Measurements from ENCODE around the gene UBE2G1. TPM values are rescaled to one million over a fixed set of nuclear protein-coding genes. Genes with fewer than 3 reads are reported as not detected.
"Not testable (repeated sequence)": the region's sequence is repeated elsewhere in the genome, so short reads cannot be mapped to it uniquely, and the experiment has no call there.

The UBE2G1 gene
- total RNA-seq, 1 donor from 2014 or later = 87.8 TPM

GRCh38 chr17:4354862-4355514, 11.5 kb downstream of the UBE2G1 start:
- Mint-ChIP-seq H3K4me3 (ENCODE audit: low read depth) (no peak overlapping the region), H3K27ac (no peak overlapping the region), H3K27me3 (no peaks in the 10 kb centered on the region), H3K36me3 (ENCODE audit: insufficient read depth) (peaks cover 1% of the 10 kb centered on the region), H3K4me1 (ENCODE audit: low read depth) (peaks cover 10% of the 10 kb centered on the region), H3K9me3 (ENCODE audit: low read depth) (no peaks in the 10 kb centered on the region)
- TF ChIP-seq CTCF (IDR thresholded peaks at IDR 0.05; ENCODE audit: unreplicated experiment) = no peak
- no peak for DNase-seq (ENCODE audit: low spot score, unreplicated experiment)

- Mint-ChIP-seq H3K4me1 (ENCODE audit: low read depth) (peaks cover 9% of the 10 kb centered on the region), H3K9me3 (ENCODE audit: low read depth) (no peaks in the 10 kb centered on the region), H3K27ac (no peak overlapping the region)
These were observed 12.3 kb downstream of the UBE2G1 start for GRCh38 chr17:4354206-4354605.

GRCh38 chr17:4350214-4350613, 16.3 kb downstream of the UBE2G1 start:
- H3K4me3 Mint-ChIP-seq (ENCODE audit: low read depth); DNase-seq (ENCODE audit: low spot score, unreplicated experiment); H3K9me3 Mint-ChIP-seq (ENCODE audit: low read depth); H3K27ac Mint-ChIP-seq; H3K27me3 Mint-ChIP-seq; H3K36me3 Mint-ChIP-seq (ENCODE audit: insufficient read depth): not testable (repeated sequence)
- peaks cover 16% of the 10 kb centered on the region for H3K4me1 Mint-ChIP-seq (ENCODE audit: low read depth)

More at GRCh38 chr17:4354206-4354605, 12.3 kb downstream of the UBE2G1 start:
- DNase-seq (ENCODE audit: low spot score, unreplicated experiment) = no peak
- H3K27me3 Mint-ChIP-seq = no peaks in the 10 kb centered on the region
- TF ChIP-seq CTCF (IDR thresholded peaks at IDR 0.05; ENCODE audit: unreplicated experiment) = no peak
- peaks cover 2% of the 10 kb centered on the region for H3K36me3 Mint-ChIP-seq (ENCODE audit: insufficient read depth)
- no peak overlapping the region for H3K4me3 Mint-ChIP-seq (ENCODE audit: low read depth)

- peak overlapping the region; percentile 79 for H3K27ac Mint-ChIP-seq
- H3K9me3 Mint-ChIP-seq (ENCODE audit: low read depth) = no peaks in the 10 kb centered on the region
- H3K4me1 Mint-ChIP-seq (ENCODE audit: low read depth) = peaks cover 9% of the 10 kb centered on the region
- DNase-seq (ENCODE audit: low spot score, unreplicated experiment) = no peak
- no peak overlapping the region for H3K4me3 Mint-ChIP-seq (ENCODE audit: low read depth)
- no peaks in the 10 kb centered on the region for H3K27me3 Mint-ChIP-seq
- H3K36me3 Mint-ChIP-seq (ENCODE audit: insufficient read depth) = peaks cover 4% of the 10 kb centered on the region
- TF ChIP-seq CTCF (IDR thresholded peaks at IDR 0.05; ENCODE audit: unreplicated experiment) = no peak
These were observed 20.8 kb downstream of the UBE2G1 start for GRCh38 chr17:4345581-4346252.

GRCh38 chr17:4344926-4345325, 21.5 kb downstream of the UBE2G1 start:
- H3K4me1 Mint-ChIP-seq (ENCODE audit: low read depth) = peaks cover 9% of the 10 kb centered on the region
- H3K9me3 Mint-ChIP-seq (ENCODE audit: low read depth) = no peaks in the 10 kb centered on the region
- no peak overlapping the region for H3K4me3 Mint-ChIP-seq (ENCODE audit: low read depth)
- H3K36me3 Mint-ChIP-seq (ENCODE audit: insufficient read depth) = peaks cover 4% of the 10 kb centered on the region
- H3K27ac Mint-ChIP-seq = no peak overlapping the region
- DNase-seq (ENCODE audit: low spot score, unreplicated experiment) = no peak
- TF ChIP-seq CTCF (IDR thresholded peaks at IDR 0.05; ENCODE audit: unreplicated experiment) = no peak
- H3K27me3 Mint-ChIP-seq = no peaks in the 10 kb centered on the region

GRCh38 chr17:4342535-4342934, 23.9 kb downstream of the UBE2G1 start:
- DNase-seq (ENCODE audit: low spot score, unreplicated experiment) = no peak
- Mint-ChIP-seq H3K27ac (no peak overlapping the region), H3K27me3 (no peaks in the 10 kb centered on the region), H3K9me3 (ENCODE audit: low read depth) (no peaks in the 10 kb centered on the region), H3K36me3 (ENCODE audit: insufficient read depth) (peaks cover 1% of the 10 kb centered on the region), H3K4me1 (ENCODE audit: low read depth) (peaks cover 9% of the 10 kb centered on the region), H3K4me3 (ENCODE audit: low read depth) (no peak overlapping the region)
- TF ChIP-seq CTCF (IDR thresholded peaks at IDR 0.05; ENCODE audit: unreplicated experiment) = no peak
